Tibial nerve (tissue), 4 donors: Measurements from ENCODE around the gene SLC16A6. TPM values are rescaled to one million over a fixed set of nuclear protein-coding genes. Genes with fewer than 3 reads are reported as not detected.
"Not testable (repeated sequence)": the region's sequence is repeated elsewhere in the genome, so short reads cannot be mapped to it uniquely, and the experiment has no call there.

ENCODE experiments used
- DNase-seq, 2 donors: peaks; one replicate each; pipeline ENCODE4 v3.0.0-alpha.2; 2019; ENCODE audit warnings: low spot score in 2 of 2
- H3K27ac ChIP-seq, 4 donors: fragments of 200-600 bp; sonication (generic) in 3 of 4; one replicate each; pipeline ENCODE4 v1.5.1; 2017 to 2019; ENCODE audit warnings: mild to moderate bottlenecking in 1 of 4
- H3K27me3 ChIP-seq, 2 donors: fragments of 200-600 bp; sonication (generic) in 1 of 2; one replicate each; pipeline versions ENCODE4 v1.5.1 to v1.6.0; 2017 to 2019
- H3K36me3 ChIP-seq, 3 donors: fragments of 200-600 bp; sonication (generic); one replicate each; pipeline ENCODE4 v1.5.1; 2018 to 2019
- H3K4me1 ChIP-seq, 4 donors: fragments of 200-600 bp; sonication (generic) in 3 of 4; one replicate each; pipeline ENCODE4 v1.5.1; 2017 to 2019
- H3K4me3 ChIP-seq, 4 donors: fragments of 200-600 bp; sonication (generic) in 3 of 4; one replicate each; pipeline ENCODE4 v1.5.1; 2017 to 2019; ENCODE audit warnings: mild to moderate bottlenecking in 1 of 4, moderate library complexity in 1 of 4
- H3K9me3 ChIP-seq, 4 donors: fragments of 200-600 bp; sonication (generic) in 3 of 4; one replicate each; pipeline ENCODE4 v1.5.1; 2017 to 2019
- EP300 ChIP-seq, 2 donors: sonication (generic); formaldehyde crosslinking; IDR thresholded peaks; one replicate each; pipeline ENCODE4 v1.6.1; 2017; ENCODE audit warnings: antibody characterized with exemption in 2 of 2, mild to moderate bottlenecking in 1 of 2
- POLR2A ChIP-seq, 2 donors: fragments of 450-650 bp; IDR thresholded peaks; one replicate each; pipeline ENCODE4 v1.6.1; 2017; ENCODE audit warnings: antibody characterized with exemption in 2 of 2, mild to moderate bottlenecking in 2 of 2, moderate library complexity in 2 of 2
- WGBS, 2 donors: methylation state at CpG; one replicate each; pipeline ENCODE4 v1.1.5; 2018; 5-methylcytosine and 5-hydroxymethylcytosine counted together
- total RNA-seq, 4 donors: library from RNA; depleted of rRNA; stranded (reverse); fragments of >200 nt; gene quantifications; one replicate each; pipeline ENCODE4 v1.1.0, GENCODE V29; 2016
- TF ChIP-seq, protein P1 (sequence below), 5 experiments: fragments of 200-600 bp in 3 of 5; fragments of 450-650 bp in 2 of 5; sonication (generic) in 3 of 5; IDR thresholded peaks; one replicate each; pipeline ENCODE4 v1.5.1; 2016 to 2019; ENCODE audit warnings: antibody characterized with exemption in 5 of 5, mild to moderate bottlenecking in 3 of 5, moderate library complexity in 2 of 5

The SLC16A6 gene
- total RNA-seq, 4 donors from 2014 or later: 0.20 to 0.90 TPM; not detected in 2

DNA sequence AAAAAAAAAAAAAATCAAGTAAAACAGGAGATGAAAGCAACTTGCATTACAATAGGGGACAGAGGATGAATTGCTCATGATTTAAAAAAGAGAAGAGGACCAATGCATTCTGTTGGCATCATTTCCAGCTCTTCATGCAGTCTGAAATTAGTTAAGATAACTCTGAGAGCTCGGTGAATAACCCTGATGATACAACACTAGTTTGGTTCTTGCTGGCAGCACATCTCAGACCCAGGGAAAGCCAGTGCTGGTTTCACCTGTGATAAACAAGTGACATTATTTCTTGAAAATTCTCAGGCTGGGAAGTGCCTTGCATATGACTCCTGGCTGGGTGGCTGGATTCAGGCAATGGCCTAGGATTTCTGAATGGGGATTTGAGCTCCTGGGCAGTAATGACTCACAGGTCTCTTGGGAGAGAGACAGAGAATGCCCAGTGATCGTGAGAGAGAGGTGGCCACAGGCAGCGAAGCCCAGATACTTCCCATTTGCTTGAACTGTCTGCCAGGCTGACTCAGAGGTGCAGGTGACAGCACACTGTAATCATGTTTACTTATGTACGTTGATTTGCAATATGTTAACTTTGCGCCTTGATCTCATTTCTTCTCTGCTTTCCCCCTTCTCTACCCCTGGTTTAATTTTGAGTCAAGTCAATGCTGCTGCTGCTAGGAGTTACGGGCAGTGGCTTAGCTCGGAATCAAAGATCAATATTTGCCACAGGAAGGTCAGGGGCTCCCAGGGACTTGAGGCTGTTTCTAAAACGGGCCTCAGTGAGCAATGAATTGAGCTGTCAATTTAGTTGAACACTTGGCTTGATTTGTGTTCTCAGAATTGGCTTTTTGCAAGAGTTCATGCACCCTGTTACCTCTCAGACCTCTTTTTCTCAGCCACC is 27.4 kb upstream of the SLC16A6 start:
- H3K27ac ChIP-seq: no peak overlapping the region

DNA sequence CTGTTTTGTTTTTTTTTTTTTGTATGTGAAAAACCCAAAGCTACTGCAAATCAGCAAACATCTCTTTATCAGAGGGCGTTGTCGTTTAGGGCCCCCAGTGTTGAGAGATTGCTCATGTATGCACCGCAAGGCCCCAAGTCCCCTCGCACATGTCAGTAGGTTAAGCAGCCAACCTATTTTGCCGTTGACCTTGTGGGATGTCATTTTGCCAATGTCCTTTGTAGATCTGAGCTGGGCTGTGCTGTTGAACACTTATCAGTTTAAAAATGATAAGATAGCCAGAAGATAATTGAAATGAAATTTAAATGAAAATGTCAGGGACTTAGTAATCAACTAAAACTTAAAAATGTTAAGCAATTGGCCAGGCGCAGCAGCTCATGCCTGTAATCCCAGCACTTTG is 26.5 kb upstream of the SLC16A6 start:
- TF ChIP-seq, protein P1, sequence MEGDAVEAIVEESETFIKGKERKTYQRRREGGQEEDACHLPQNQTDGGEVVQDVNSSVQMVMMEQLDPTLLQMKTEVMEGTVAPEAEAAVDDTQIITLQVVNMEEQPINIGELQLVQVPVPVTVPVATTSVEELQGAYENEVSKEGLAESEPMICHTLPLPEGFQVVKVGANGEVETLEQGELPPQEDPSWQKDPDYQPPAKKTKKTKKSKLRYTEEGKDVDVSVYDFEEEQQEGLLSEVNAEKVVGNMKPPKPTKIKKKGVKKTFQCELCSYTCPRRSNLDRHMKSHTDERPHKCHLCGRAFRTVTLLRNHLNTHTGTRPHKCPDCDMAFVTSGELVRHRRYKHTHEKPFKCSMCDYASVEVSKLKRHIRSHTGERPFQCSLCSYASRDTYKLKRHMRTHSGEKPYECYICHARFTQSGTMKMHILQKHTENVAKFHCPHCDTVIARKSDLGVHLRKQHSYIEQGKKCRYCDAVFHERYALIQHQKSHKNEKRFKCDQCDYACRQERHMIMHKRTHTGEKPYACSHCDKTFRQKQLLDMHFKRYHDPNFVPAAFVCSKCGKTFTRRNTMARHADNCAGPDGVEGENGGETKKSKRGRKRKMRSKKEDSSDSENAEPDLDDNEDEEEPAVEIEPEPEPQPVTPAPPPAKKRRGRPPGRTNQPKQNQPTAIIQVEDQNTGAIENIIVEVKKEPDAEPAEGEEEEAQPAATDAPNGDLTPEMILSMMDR (IDR thresholded peaks at IDR 0.05): no peak
- TF ChIP-seq EP300 (IDR thresholded peaks at IDR 0.05): no peak
- TF ChIP-seq POLR2A (IDR thresholded peaks at IDR 0.05): no peak
- H3K27me3 ChIP-seq: no peaks in the 10 kb centered on the region
- no peak for DNase-seq
- H3K36me3 ChIP-seq: no peaks in the 10 kb centered on the region
- WGBS, 2 donors: 91 to 93% methylated on average over 6 of the region's 6 CpGs
- H3K4me1 ChIP-seq: no peaks in the 10 kb centered on the region
- H3K9me3 ChIP-seq: no peaks in the 10 kb centered on the region
- H3K27ac ChIP-seq: no peak overlapping the region
- no peak overlapping the region for H3K4me3 ChIP-seq

More for the DNA sequence above, 27.4 kb upstream of the SLC16A6 start:
- WGBS, 2 donors: 52 to 69% methylated on average over 8 of the region's 8 CpGs
- no peak for DNase-seq
- Histone ChIP-seq H3K27me3 (no peaks in the 10 kb centered on the region), H3K36me3 (no peaks in the 10 kb centered on the region), H3K4me1 (no peaks in the 10 kb centered on the region), H3K9me3 (no peaks in the 10 kb centered on the region), H3K4me3 (no peak overlapping the region)
- TF ChIP-seq EP300 (IDR thresholded peaks at IDR 0.05) (no peak), POLR2A (IDR thresholded peaks at IDR 0.05) (no peak)
- TF ChIP-seq, protein P1 (IDR thresholded peaks at IDR 0.05): no peak

GRCh38 chr17:68315930-68316329 is 25.0 kb upstream of the SLC16A6 start:
- Histone ChIP-seq H3K9me3 (no peaks in the 10 kb centered on the region), H3K4me3 (no peak overlapping the region), H3K4me1 (peaks cover 0 to 3% (median 0%) of the 10 kb centered on the region in 4 donors), H3K27me3 (no peaks in the 10 kb centered on the region), H3K36me3 (no peaks in the 10 kb centered on the region), H3K27ac (no peak overlapping the region)
- TF ChIP-seq POLR2A (IDR thresholded peaks at IDR 0.05) (no peak), EP300 (IDR thresholded peaks at IDR 0.05) (no peak)
- TF ChIP-seq, protein P1 (IDR thresholded peaks at IDR 0.05): no peak
- DNase-seq: no peak
- WGBS, 2 donors: 95% methylated on average over 4 of the region's 4 CpGs

DNA sequence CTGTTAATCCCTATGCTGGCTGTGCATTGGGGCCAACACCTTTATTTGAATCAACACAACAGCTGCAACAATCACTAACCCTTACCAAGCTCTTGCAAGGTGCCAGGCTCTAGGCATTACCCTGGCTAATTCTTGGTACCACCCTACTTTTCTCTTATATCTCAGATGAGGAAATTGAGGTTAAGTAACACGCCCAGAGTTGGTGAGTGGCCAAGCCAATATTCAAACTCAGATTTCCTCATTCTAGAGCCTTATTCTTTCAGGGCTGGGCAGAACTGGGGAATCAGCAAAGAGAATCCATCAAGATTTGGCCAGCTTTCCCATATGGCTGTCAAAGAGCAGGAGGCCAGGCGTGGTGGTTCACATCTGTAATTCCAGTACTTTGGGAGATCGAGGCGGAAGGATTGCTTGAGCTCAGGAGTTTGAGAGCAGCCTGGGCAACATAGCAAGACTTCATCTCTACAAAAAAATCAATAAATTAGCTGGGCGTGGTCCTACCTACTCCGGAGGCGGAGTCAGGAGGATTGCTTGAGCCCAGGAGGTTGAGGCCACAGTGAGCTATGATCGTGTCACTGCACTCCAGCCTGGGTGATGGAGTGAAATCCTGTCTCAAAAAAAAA is 24.1 kb upstream of the SLC16A6 start:
- DNase-seq: peak in 1 of 2 donors; percentile 68
- Histone ChIP-seq H3K36me3 (no peaks in the 10 kb centered on the region), H3K9me3 (no peaks in the 10 kb centered on the region), H3K27me3 (no peaks in the 10 kb centered on the region), H3K4me3 (no peak overlapping the region), H3K27ac (no peak overlapping the region), H3K4me1 (peaks cover 0 to 3% (median 0%) of the 10 kb centered on the region in 4 donors)
- TF ChIP-seq POLR2A (IDR thresholded peaks at IDR 0.05) (no peak), EP300 (IDR thresholded peaks at IDR 0.05) (peak in 1 of 2 donors; percentile 26)
- WGBS, 2 donors: 82 to 88% methylated on average over 8 of the region's 8 CpGs

DNA sequence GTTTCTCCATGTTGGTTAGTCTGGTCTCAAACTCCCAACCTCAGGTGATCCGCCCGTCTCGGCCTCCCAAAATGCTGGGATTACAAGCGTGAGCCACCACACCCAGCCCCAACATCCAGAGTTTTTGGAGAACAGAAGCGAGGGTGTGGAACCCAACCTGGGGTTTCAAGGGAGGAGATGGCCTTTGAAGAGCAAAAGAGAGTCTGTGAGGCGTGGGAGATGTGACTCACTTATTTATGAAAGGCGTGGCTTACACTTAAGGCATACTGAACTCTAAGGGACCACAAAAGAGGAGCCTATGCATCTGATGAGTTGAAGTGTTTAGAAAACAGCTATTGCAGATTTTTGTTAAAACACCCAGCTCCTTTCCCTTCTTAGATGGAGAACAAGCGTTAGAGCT is 19.2 kb upstream of the SLC16A6 start:
- Histone ChIP-seq H3K27ac (no peak overlapping the region), H3K36me3 (no peaks in the 10 kb centered on the region), H3K4me1 (peaks cover 0 to 3% (median 0%) of the 10 kb centered on the region in 4 donors), H3K4me3 (no peak overlapping the region), H3K9me3 (no peaks in the 10 kb centered on the region), H3K27me3 (no peaks in the 10 kb centered on the region)
- WGBS, 2 donors: 91 to 96% methylated on average over 8 of the region's 8 CpGs
- TF ChIP-seq, protein P1 (IDR thresholded peaks at IDR 0.05): no peak
- no peak for DNase-seq

DNA sequence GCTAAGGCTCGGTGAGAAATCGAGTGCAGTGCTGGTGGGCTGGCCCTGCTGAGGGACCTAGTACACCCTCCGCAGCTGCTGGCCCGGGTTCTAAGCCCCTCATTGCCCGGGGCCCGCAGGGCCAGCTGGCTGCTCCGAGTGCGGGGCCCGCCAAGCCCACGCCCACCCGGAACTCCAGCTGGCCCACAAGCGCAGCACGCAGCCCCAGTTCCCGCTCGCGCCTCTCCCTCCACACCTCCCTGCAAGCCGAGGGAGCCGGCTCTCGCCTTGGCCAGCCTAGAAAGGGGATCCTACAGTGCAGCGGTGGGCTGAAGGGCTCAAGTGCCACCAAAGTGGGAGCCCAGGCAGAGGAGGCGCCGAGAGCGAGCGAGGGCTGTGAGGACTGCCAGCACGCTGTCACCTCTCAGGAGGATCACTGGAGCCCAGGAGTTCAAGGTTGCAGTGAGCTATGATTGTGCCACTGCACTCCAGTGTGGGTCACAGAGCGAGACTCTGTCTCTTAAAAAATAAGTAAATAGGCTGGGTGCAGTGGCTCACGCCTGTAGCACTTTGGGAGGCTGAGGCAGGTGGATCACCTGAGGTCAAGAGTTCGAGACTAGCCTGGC is 18.2 kb upstream of the SLC16A6 start:
- not testable (repeated sequence) for H3K4me1 ChIP-seq, H3K4me3 ChIP-seq, H3K9me3 ChIP-seq, H3K27me3 ChIP-seq, H3K36me3 ChIP-seq, H3K27ac ChIP-seq, DNase-seq
- 97 to 98% methylated on average over 21 to 27 of the region's 28 CpGs for WGBS, 2 donors

DNA sequence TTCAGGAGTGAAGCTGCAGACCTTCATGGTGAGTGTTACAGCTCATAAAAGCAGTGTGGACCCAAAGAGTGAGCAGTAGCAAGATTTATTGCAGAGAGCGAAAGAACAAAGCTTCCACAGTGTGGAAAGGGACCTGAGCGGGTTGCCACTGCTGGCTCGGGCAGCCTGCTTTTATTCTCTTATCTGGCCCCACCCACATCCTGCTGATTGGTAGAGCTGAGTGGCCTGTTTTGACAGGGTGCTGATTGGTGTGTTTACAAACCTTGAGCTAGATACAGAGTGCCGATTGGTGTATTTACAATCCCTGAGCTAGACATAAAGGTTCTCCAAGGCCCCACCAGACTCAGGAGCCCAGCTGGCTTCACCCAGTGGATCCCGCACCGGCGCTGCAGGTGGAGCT is 17.6 kb upstream of the SLC16A6 start:
- not testable (repeated sequence) for H3K9me3 ChIP-seq

More for the DNA sequence above, 17.6 kb upstream of the SLC16A6 start:
- not testable (repeated sequence) for DNase-seq, H3K36me3 ChIP-seq, H3K27me3 ChIP-seq, H3K27ac ChIP-seq, H3K4me3 ChIP-seq, H3K4me1 ChIP-seq
- WGBS, 2 donors: 70 to 81% methylated on average over 4 to 7 of the region's 7 CpGs
